Brain pericyte (primary cell): ENCODE data around the gene MKNK2.

ENCODE experiments used
- DNase-seq: peaks from one replicate; pipeline ENCODE4 v3.0.0-alpha.2; 2012; ENCODE audit warnings: low read depth, low spot score

MKNK2 gene

DNA sequence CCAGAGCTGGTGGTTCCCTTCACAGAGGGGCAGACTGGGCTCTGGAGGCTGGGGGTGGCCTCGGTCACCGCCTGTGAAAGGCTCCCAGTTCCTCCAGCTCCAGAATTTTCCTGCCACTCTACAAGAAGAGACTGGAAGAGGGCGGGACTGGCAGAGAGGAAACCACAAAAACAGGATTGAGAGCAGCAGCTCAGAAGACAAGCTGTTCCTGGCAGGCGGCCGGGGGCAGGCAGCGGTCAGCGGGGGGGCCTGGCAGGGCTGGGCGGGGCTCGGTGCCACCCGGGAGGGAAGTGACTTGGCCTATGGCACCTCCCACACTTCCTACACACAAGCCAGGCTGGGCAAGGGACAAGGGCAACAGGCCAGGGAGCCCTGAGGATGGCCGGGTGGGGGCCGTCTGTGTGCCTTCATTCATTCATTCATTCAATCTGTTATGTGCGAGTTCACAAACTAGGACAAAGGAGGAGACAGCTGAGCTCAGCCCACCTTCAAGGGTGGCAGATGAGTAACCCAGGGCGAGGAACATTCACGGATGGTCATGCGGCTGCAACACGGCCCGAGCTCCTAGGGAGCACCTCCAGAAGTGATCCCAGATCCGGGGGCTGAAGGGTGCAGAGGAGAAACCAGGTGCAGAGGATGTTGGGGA lies 18.6 kb downstream of the MKNK2 start:
- peak; percentile 61 for DNase-seq

DNA sequence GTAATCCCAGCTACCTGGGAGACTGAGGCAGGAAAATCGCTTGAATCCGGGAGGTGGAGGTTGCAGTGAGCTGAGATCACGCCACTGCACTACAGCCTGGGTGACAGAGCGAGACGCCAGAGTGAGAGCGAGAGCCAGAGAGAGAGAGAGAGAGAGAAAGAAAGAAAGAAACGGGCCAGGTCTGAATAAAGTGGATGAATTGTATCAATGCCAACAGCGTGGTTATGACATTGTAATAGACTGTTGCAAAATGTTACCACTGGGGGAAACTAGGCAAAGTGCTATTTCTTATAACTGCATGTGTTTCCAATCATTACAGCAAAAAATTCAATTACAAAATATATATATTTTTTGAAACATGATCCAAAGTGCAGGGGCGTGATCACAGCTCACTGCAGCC lies 23.7 kb downstream of the MKNK2 start:
- no peak for DNase-seq

DNA sequence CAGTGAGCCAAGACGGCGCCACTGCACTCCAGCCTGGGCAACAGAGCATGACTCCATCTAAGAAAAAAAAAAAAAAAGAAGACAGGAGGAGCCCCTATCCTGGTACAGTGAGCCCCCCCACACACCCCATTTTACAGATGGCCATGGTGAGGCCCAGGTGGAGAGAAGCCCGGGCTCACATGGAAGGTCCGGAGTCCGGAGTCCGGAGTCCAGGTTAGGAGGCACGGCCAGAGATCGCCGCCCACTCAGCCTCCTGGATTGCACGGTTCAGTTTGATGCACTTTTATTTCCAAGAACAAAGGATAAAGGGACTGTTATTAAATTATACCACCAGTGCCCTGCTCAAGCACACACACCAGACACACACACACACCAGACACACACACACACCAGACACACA lies 24.3 kb downstream of the MKNK2 start:
- no peak for DNase-seq

DNA sequence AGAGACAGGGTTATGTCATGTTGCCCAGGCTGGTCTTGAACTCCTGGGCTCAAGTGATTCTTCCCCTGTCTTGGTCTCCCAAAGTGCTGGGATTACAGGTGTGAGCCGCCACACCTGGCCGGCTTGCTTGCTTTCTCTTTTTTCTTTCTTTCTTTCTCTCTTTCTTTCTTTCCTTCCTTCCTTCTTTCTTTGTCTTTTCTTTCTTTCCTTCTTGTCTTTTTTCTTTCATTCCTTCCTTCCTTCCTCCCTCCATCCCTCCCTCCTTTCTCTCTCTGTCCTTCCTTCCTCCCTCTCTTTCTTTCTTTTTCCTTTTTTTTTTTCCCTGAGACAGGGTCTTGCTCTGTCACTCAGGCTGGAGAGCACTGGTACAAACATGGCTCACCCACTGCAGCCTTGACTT lies 28.8 kb downstream of the MKNK2 start:
- DNase-seq: no peak

DNA sequence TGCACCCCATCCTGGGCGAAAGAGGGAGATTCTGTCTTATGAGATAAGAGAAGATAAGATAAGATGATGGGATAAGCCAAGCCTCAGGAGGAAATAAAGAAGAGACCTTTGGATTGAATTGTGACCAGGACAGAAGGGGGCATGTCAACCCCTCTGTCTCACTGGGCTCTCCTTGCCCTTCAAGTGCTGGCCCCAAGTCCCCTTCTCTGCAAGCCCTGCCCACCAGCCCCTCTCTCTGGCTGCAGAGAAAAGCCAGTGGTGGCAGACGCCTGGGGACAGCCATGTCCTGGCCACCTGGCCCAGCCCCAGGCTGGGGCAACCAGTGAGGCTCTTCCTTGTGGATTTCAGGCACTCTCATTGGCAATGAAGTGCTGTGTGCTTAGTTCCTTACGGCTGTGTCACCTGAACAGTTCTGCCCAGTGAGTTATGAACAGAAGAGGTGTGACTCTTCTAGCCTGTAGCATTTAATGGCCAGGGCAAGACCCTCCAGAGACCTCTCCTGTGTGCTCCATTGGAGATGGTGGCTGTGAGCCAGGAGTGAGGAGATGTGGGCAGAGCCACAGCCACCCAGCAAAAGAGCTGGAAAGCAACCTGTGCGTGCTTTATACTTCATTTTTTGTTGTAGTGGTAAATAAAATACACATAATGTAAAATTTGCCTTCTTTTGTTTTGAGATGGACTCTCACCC lies 29.4 kb downstream of the MKNK2 start:
- DNase-seq: no peak

DNA sequence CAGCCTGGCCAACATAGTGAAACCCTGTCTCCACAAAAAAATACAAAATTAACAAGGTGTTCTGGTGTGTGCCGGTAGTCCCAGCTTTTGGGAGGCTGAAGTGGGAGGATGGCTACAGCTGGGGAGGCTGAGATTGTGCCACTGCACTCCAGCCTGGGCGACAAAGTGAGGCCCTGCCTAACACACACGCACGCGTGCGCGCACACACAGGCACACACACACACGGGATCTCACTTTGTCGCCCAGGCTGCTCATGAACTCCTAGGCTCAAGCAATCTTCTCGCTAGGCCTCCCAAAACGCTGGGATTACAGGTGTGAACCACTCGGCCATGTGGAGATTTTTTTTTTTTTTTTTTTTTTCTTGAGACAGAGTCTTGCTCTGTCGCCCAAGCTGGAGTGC lies 32.3 kb downstream of the MKNK2 start:
- DNase-seq: no peak

DNA sequence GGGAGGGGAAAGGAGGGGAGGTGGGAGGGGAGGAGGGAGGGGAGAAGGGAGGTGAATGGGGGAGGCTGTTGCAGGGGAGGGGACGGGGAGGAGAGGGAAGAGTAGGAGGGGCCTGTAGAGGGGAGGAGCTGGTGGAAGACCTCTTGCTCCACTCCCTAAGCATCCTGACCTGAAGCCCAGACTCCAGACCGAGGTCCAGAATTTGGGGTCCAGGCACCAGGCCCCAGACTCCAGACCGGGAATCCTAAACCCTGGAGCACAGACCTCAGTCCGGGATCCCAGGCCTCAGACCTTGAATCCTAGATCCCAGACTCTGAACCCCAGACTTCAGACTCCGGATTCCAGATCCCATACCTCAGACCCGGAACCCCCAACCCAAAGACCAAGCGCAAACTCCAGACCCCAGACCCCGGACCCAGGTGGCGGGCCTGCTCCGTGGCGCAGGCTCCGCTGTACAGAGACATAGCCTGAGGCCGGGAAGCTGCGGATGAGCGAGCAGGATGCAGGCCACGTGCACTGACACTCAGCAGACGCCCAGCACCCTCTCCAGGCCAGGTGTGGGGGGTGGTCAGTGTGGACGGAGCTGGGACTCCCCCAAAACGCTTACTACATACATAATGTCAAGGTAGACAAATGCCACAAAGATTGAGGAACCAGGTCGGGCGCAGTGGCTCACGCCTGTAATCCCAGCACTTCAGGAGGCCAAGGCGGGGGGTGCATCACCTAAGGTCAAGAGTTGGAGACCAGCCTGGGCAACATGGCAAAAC lies 34.8 kb downstream of the MKNK2 start:
- DNase-seq: no peak

DNA sequence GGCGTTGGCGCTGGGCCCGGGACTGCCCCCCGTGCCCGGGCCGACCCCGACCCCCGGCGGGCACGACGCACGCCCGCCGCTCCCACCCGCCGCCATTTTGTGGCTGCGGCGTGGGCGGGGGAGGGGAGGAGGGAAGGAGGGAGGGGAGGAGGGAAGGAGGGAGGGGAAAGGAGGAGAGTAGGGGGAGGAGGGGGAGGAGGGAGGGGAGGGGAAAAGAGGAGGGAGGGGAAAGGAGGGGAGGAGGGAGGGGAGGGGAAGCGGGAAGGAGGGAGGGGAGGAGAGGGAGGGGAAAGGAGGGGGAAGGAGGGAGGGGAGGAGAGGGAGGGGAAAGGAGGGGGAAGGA lies 35.5 kb downstream of the MKNK2 start, which contains the start of gene BTBD2:
BTBD2 (minus strand) TSS at position 107 of the 343 bp plus-strand sequence; CDS start at position 96, 11 bp downstream.
- no peak for DNase-seq

DNA sequence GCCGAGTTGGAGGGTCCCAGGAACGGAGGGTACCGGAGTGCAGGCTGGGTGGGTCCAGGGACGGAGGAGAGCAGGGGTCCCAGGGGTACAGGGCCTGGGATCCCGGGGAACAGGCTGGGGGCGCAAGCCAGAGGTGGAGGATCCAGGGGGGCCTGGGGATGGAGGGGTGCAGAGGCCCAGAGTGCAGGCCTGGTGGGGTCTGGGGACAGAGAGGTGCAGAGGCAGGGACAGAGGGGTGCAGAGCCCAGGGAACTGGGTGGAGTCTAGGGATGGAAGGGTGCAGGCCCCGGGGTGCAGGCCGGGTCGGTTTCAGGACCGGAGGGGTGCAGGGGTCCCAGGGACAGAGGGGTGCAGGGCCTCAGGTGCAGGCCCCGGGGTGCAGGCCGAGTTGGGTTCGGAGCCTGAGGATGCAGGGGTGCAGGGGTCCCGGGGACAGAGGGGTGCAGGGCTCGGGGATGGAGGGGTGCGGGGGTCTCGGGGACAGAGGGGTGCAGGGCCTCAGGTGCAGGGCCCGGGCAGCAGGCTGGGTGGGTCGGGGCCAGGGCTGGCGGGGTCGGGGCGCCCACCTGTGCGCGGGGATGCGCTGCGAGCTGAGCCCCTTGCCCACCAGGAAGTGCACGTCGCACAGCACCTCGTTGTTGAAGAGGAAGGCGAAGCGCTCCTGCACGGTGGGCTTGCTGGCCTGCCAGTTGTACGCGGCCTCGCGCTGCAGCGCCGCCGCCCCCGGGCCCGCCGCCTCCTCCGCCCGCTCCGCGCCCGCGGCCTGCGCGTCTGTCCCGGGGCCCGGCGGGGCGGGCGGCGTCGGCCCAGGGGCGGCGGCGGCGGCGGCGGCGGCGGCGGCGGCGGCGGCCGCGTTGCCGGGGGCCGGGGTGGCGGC lies 36.1 kb downstream of the MKNK2 start:
- no peak for DNase-seq

DNA sequence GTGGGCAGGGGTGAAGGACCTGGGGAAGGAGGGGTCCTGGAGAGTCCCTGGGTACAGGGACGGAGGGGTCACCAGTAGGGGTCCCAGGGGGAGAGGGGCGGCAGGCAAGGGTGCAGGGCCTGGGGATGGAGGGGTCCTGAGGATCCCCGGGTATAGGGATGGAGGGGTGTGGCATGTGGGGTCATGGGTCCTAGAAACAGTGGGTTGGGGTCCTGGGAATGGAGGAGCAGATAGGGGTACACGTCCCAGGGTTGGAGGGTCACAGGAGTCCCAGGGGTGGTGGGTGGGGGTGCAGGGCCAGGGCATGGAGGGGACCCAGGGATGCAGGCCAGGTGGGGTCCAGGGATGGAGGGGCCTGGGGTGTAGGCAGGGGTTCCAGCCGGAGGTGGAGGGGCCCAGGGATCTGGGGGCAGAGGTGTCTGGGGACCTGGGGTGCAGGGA lies 36.9 kb downstream of the MKNK2 start:
- DNase-seq: no peak

DNA sequence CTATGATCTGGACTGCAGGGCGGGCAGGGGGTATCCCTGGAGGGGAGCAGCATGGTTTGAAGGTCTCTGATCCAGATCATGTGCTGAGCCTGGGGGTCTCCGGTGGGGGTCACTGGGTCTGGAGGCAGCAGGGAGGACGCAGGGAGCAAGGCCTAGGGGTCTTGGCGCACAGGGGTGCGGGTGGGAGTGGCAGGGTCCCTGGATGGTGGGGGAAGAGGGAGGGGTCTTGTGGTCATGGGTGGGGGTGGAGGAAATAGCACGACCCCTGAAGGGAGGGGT lies 37.4 kb downstream of the MKNK2 start:
- no peak for DNase-seq

DNA sequence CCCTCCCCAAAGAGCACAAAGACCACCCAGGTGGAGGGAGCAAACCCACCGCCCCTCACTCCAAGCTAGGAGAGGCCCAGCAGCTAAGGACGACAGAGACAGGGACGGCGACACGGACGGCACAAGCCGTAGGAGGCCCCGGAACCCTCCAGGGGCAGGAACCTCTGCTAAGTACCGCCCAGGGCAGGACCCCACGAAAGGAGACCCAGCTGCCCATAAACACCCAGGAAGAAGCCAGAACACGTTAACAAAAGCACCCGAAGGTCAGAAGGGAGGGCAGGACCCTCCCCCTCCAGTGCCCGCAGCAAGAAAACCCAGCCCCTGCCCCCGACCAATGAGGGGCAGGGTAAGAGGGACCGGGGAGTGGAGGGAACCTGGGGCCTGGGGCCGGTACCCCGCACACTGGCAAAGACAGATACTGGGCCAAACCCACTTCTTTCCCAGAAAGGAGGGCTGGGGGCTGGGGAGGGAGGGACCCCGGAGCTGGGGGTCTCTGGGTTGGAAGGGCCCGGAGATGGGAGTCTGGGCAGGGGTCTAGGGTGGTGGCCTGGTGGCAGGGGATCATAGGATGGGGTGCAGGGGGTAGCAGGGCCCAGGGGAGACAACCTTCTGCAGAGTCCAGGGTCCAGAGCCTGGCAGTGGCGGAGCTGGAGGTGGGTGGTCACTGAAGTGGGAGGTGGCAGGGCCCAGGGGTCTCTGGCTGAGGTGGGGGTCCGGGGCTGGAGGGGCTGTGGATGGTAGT lies 37.9 kb downstream of the MKNK2 start:
- DNase-seq: no peak

DNA sequence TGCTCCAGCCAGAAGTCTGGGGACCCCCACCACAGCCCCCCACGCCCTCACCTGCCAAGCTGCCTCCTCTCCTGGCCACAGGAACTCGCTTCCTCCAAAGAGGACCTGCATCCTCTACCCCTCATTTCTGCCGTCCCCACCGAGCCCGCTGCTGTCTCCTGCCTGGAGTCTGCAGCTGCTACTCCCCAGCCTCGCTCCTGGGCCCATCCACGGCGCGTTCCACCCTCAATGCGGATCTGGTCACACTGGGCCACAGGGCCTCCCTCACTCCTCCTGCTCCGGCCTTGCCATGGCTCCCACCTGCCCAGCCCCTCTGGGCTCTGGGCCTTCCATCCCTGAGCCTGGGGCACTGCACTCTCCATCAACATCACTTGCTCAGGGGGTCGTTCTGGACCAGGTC lies 39.9 kb downstream of the MKNK2 start:
- DNase-seq: no peak

DNA sequence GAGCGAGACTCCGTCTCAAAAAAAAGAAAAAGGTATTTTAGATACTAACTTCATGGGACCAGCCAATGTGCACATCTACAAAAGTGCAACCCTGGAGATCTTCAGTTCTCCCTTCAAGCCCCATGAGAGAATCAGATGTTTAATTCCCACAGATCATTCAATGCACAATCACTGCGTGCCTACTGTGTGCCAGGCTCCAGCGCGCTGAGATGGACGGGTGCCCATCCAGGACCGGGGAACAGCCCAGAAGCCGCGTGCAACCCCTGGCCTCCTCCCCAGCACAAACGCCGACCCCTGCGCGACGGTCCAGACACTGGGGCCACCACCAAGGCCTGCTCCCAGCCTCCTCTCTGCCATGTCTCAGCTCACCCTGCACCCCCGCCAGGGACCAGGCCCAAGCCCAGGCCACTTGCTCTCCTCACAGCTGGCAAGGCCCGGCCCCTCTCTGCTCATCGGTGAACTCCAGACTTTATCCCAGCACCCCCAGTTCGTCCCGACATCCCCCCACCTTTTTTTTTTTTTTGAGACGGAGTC lies 40.8 kb downstream of the MKNK2 start:
- no peak for DNase-seq

DNA sequence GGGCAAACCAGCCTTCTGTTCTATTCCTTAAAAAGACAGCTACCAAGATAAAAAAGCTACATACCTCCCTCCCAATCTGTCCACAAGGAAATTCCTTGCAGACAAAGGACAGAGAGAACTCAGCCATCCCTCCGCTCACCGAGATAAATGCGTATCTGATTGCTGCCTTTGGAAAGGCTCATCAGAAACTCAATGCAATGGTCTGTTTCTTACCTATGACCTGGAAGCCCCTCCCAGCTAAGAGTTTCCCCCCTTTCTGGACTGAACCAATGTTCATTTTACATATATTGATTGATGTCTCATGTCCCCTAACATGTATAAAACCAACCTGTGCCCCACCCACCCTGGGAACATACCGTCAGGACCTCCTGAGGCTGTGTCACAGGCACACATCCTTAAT lies 47.2 kb downstream of the MKNK2 start:
- no peak for DNase-seq

DNA sequence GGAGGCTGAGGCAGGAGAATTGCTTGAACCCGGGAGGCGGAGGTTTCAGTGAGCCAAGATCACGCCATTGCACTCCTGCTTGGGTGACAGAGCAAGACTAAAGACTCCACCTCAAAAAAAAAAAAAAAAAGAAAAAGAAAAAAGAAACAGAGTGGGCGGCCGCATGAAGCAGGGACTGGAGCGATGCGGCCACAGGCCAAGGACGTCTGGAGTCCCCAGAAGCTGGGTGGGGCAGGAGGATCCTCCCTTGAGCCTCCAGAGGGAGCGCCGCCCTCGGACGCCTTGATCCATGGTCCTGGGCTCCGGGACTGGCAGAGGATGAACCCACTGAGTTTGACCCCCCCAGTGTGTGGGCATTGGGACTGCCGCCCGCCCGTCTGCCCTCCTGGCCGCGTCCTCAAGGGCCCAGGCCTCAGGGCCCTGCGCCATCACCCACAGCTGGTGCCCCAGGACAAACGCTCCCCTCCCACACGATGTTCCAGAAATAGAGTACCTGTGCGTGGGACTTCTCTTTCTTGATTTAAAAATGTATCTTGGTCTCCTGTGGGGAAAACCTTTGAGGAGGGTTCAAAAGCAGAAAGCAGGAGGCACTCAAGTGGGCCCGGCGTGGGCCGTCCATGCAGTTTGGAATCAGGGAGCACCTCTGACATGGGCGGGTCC lies 51.1 kb downstream of the MKNK2 start:
- no peak for DNase-seq

DNA sequence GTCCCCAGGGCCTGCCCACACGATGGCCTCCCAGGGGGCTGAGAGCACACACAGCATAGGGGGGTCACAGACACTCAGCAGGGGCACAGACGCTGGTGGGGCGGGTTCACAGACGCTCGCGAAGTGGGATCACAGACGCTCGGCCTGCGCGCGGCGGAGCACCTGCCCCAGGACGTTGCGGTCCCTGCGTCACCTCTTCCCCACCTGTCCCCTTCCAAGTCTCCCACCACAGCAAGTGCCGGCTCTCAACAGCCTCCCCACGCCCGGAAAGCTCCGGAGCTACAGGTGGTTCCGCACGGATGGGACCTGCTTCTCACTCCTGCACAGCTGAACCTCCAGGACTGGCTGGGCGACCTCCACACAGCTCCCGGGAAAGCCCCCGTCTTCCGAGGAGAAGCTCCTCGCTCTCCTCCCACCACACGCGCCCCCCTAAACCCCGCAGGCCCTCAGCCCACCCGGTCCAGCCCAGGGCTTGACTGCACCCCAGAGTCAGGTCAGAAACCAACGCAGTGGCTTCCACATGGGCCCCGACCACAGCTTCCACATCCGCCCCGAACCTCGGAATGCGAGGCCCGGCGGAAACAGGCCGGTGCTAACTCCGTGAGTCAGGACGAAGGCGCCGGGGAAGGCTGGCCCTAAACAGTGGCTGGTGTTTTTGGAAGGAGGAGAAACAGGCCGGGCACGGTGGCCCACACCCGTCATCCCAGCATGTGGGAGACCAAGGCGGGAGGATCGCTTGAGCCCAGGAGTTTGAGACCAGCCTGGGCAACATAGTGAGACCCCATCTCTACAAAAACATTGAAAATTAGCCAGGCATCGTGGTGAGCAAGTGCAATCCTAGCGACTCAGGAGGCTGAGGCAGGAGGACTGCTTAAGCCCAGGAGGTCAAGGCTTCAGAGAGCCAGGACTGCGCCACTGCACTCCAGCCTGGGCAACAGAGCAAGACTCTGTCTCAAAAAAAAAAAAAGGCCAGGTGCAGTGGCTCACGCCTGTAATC lies 52.0 kb downstream of the MKNK2 start:
- no peak for DNase-seq

DNA sequence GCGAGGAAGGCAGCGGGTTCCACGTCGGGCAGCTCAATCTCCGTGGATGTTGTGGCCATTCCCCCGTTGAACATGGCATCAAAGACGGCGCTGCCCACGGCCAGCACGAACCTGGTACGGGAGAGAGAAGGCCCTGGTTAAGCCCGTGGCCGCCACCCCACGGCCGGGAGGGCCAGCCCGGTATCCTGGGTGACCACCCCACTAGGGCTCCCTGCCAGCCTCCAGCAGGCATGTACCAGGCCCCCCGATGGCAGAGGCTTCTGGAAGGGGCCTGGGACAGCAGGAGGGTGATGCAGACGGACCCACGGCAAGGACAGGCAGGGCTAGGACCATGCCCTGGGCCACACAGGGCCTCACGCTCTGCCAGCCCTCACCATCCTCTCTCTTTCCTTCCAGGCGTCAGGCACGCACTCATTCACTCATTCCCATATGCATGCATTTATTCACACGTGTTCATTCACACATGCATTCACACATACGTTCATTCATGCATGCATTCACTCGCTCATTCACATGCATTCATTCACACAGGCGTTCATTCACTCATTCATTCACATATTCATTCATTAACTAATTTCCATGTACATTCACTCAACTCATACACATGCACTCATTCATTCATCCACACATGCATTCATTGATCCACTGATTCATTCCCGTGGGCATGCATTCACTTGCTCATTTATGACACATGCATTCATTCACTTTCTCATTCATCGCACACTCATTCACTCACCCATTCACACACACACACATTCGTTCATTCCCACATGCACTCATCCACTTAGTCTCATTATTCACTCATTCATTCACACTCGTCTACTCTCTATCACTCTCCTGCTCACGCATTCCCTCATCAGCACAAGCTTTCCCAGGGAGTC lies 53.5 kb downstream of the MKNK2 start:
- DNase-seq: no peak
